Measurements from ENCODE around the gene HSPBP1. TPM values are rescaled to one million over a fixed set of nuclear protein-coding genes. Genes with fewer than 3 reads are reported as not detected.

HSPBP1 gene
- total RNA-seq, 1 donor from 2014 or later: 29.0 TPM

DNA sequence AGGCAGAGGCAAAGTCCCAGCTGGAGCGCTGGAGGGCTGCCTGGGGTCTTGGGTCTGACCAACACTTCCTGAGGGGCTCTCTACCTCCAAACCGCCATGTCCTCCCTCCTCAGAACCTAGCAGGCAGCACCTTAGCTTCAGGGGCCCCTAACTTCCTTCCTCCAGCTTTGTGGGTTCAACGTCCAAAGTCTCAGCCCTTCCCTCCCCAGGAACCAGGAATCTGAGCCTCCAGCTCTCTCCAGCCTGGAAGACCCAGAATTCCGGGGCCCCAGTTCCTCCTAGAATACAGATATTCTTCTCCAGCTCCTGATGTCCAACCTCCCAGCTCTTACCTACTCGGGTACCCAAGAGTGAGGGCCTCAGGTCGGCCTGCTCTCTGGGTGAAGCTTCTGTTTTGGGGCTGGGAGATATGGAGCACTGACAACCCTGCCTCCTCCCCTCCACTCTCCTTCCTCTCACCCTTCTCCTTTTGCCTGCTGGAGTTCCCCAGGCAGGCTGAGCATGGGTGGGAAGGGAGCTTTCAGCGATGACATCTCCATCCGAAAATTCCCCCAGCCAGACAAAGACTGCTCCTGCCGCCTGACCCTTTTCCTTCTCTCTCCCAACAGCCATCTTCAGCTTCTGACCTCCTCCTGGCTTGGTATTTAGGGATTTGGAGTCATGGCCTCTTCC, 41.7 kb upstream of the HSPBP1 start:
- Histone ChIP-seq H3K4me3 (no peak overlapping the region), H3K4me1 (no peaks in the 10 kb centered on the region), H3K36me3 (no peaks in the 10 kb centered on the region), H3K9me3 (replicated peaks) (no peaks in the 10 kb centered on the region), H3K27ac (replicated peaks) (no peak overlapping the region), H3K27me3 (ENCODE audit: low read depth) (peaks cover 42% of the 10 kb centered on the region)
- DNase-seq: no peak
- TF ChIP-seq, protein P1, sequence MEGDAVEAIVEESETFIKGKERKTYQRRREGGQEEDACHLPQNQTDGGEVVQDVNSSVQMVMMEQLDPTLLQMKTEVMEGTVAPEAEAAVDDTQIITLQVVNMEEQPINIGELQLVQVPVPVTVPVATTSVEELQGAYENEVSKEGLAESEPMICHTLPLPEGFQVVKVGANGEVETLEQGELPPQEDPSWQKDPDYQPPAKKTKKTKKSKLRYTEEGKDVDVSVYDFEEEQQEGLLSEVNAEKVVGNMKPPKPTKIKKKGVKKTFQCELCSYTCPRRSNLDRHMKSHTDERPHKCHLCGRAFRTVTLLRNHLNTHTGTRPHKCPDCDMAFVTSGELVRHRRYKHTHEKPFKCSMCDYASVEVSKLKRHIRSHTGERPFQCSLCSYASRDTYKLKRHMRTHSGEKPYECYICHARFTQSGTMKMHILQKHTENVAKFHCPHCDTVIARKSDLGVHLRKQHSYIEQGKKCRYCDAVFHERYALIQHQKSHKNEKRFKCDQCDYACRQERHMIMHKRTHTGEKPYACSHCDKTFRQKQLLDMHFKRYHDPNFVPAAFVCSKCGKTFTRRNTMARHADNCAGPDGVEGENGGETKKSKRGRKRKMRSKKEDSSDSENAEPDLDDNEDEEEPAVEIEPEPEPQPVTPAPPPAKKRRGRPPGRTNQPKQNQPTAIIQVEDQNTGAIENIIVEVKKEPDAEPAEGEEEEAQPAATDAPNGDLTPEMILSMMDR (IDR thresholded peaks at IDR 0.05; ENCODE audit: borderline replicate concordance): no peak
- intact Hi-C loops (cut with micrococcal nuclease): no loop called here

DNA sequence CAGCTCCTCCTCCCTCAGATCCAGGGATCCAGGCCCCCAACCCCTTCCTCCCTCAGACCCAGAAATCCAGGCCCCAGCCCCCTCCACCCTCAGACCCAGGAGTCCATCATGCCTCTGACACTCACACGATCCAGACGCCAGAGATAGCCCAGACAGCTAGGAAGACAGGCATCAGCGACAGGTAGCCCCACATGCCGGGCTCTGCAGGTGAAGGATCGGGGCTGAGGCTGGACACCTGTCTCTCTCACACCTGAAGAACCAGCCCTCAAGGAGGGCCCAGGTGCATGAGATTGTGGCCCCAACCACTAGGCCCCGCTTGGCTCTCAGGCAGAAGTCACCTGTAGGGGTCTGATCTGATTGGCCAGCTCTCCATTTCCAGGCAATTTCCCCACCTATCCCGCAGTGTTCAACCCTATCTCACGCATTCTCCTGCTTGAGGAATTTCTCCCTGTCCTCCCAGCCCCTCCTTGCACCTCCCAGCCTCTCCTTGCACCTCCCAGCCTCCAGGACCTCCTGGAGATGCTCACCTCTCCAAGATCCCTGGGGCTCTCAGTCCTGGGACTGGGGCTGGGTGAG, 41.0 kb upstream of the HSPBP1 start:
- Histone ChIP-seq H3K9me3 (replicated peaks) (no peaks in the 10 kb centered on the region), H3K4me3 (no peak overlapping the region), H3K27me3 (ENCODE audit: low read depth) (peaks cover 42% of the 10 kb centered on the region), H3K27ac (replicated peaks) (no peak overlapping the region), H3K36me3 (no peaks in the 10 kb centered on the region), H3K4me1 (no peaks in the 10 kb centered on the region)
- intact Hi-C loops (cut with micrococcal nuclease): no loop called here
- DNase-seq: no peak
- TF ChIP-seq, protein P1 (IDR thresholded peaks at IDR 0.05; ENCODE audit: borderline replicate concordance): no peak

DNA sequence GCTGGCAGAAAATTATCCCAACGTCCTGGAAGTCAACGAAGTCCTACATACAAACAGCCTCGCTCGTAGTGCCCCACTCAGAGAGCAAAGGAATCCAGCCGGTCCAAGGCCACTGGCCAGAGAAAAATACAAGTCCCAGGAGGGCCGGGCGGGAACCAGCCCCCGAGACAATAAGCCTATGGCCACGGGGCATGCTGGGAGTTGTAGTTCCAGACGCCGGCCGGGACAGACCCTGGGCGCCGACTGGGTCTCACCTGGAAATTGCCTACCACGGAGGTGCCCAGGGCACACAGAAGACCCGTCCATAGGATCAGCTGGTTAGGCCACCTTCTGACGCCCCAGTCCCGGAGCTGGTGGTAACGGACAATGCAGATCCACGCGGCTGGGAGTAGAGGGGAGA, 39.9 kb upstream of the HSPBP1 start:
- peak; percentile 38 for DNase-seq
- intact Hi-C loops (cut with micrococcal nuclease): no loop called here
- TF ChIP-seq, protein P1 (IDR thresholded peaks at IDR 0.05; ENCODE audit: borderline replicate concordance): no peak

DNA sequence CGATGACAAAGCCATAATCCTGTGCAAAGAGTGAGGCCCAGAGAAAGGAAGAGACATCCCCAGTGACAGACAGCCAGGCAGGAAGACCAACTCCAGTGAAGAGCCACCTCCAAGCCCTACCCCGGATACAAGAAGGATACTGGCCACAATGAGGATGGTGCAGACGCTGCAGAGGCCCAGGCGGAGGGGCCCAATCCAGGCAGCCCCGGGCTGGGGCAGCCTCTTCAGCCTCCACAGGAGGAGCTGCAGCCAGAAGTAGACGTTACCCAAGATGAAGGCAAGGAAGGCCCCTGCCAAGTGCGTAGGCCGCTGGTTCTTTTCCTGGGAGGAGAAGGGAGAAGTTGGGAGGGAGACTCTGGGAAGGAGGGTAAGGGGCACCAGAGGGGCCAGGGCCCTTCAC, 36.7 kb upstream of the HSPBP1 start:
- Histone ChIP-seq H3K9me3 (replicated peaks) (no peaks in the 10 kb centered on the region), H3K27ac (replicated peaks) (no peak overlapping the region), H3K4me1 (no peaks in the 10 kb centered on the region), H3K27me3 (ENCODE audit: low read depth) (peaks cover 23% of the 10 kb centered on the region), H3K36me3 (no peaks in the 10 kb centered on the region), H3K4me3 (no peak overlapping the region)
- TF ChIP-seq, protein P1 (IDR thresholded peaks at IDR 0.05; ENCODE audit: borderline replicate concordance): no peak
- intact Hi-C loops (cut with micrococcal nuclease): no loop called here
- no peak for DNase-seq

More for the DNA sequence above, 39.9 kb upstream of the HSPBP1 start:
- H3K27ac ChIP-seq (replicated peaks): no peak overlapping the region
- peaks cover 42% of the 10 kb centered on the region for H3K27me3 ChIP-seq (ENCODE audit: low read depth)
- H3K4me1 ChIP-seq: no peaks in the 10 kb centered on the region
- H3K36me3 ChIP-seq: no peaks in the 10 kb centered on the region
- H3K9me3 ChIP-seq (replicated peaks): no peaks in the 10 kb centered on the region
- peak overlapping the region; percentile 14 for H3K4me3 ChIP-seq

DNA sequence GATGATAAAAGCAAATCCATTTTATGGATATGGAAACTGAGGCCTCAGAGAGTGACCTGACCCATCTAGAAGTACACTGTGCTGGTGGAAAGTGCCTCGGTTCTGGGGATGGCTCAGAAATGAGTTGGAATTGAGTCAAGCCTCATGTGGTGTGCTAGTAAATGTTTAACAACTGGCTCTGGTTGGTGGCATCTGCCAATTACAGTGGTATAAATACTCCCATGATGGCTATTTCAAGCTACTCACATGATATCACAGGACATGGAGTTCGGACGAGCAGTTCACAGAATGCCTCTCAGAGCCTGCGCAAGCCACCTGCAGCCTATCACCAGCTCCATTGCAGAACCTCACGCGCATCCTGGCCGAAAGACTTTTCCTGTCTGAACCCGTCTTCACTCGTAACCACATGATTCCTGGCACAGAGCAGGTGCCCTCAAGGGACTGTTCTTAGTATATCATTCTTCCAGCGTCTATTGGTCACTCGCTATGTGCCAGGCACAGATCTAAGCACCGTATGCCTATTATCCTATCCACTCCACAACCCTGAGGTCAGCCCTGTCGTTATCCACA, 36.1 kb upstream of the HSPBP1 start:
- Histone ChIP-seq H3K4me1 (no peaks in the 10 kb centered on the region), H3K36me3 (no peaks in the 10 kb centered on the region), H3K4me3 (no peak overlapping the region), H3K27ac (replicated peaks) (no peak overlapping the region), H3K9me3 (replicated peaks) (no peaks in the 10 kb centered on the region), H3K27me3 (ENCODE audit: low read depth) (peaks cover 17% of the 10 kb centered on the region)
- intact Hi-C loops (cut with micrococcal nuclease): no loop called here
- TF ChIP-seq, protein P1 (IDR thresholded peaks at IDR 0.05; ENCODE audit: borderline replicate concordance): no peak
- no peak for DNase-seq
